Measurements from ENCODE around the gene METTL27. TPM values are rescaled to one million over a fixed set of nuclear protein-coding genes. Genes with fewer than 3 reads are reported as not detected.
"Not testable (repeated sequence)": the region's sequence is repeated elsewhere in the genome, so short reads cannot be mapped to it uniquely, and the experiment has no call there.

The METTL27 gene
- polyA plus RNA-seq (ENCODE audit: insufficient read length in 3 of 3) = 10 to 100 TPM in 2 of 3 donors, 1 to 10 TPM in 1; 8.8 to 13.6 (median 13.0) TPM
- long read RNA-seq, donor 1 = 0 reads
- long read RNA-seq, donor 2, partial matches to known transcripts = 0 of 1 reads
- long read RNA-seq, donor 2, other reads (novel, unspliced or antisense) = 0 of 1 reads
- long read RNA-seq, donor 3, partial matches to known transcripts = 0 of 2 reads
- long read RNA-seq, donor 3, other reads (novel, unspliced or antisense) = 0 of 2 reads
- long read RNA-seq, donor 4, partial matches to known transcripts = 5 of 7 reads
- long read RNA-seq, donor 4, other reads (novel, unspliced or antisense) = 0 of 7 reads
- long read RNA-seq, donor 5, partial matches to known transcripts = 0 of 2 reads
- long read RNA-seq, donor 5, other reads (novel, unspliced or antisense) = 0 of 2 reads
- long read RNA-seq, donor 6, partial matches to known transcripts = 0 of 4 reads
- long read RNA-seq, donor 6, other reads (novel, unspliced or antisense) = 0 of 4 reads
- long read RNA-seq, donor 7 = 0 reads
- long read RNA-seq, donor 8 = 0 reads
- long read RNA-seq, donor 9, partial matches to known transcripts = 0 of 2 reads
- long read RNA-seq, donor 9, other reads (novel, unspliced or antisense) = 0 of 2 reads
- long read RNA-seq, donor 10, partial matches to known transcripts = 0 of 2 reads
- long read RNA-seq, donor 10, other reads (novel, unspliced or antisense) = 0 of 2 reads
- long read RNA-seq, donor 11, partial matches to known transcripts = 0 of 4 reads
- long read RNA-seq, donor 11, other reads (novel, unspliced or antisense) = 0 of 4 reads
- long read RNA-seq, donor 12, partial matches to known transcripts = 6 of 8 reads
- long read RNA-seq, donor 12, other reads (novel, unspliced or antisense) = 0 of 8 reads
- long read RNA-seq, donor 13 = 0 reads
- long read RNA-seq, donor 14, partial matches to known transcripts = 0 of 2 reads
- long read RNA-seq, donor 14, other reads (novel, unspliced or antisense) = 0 of 2 reads
- long read RNA-seq, donor 15 = 0 reads
- long read RNA-seq, donor 16, transcript METTL27-201 (6 exons, 941 nt) = major isoform, 7 of 7 reads
- long read RNA-seq, donor 16, partial matches to known transcripts = 0 of 7 reads
- long read RNA-seq, donor 16, other reads (novel, unspliced or antisense) = 0 of 7 reads

GRCh38 chr7:73842067-73842976 lies at the start of gene METTL27:
METTL27 (minus strand) TSS chr7:73842516; CDS start chr7:73842140, 376 bp downstream.
- peak; percentile 93 for DNase-seq

- no peak for DNase-seq
Measured at GRCh38 chr7:73891178-73891885, 49.0 kb upstream of the METTL27 start.

GRCh38 chr7:73890555-73891147 lies 48.3 kb upstream of the METTL27 start:
- no peak for DNase-seq

GRCh38 chr7:73888959-73889358 lies 46.6 kb upstream of the METTL27 start:
- no peak for DNase-seq

GRCh38 chr7:73887762-73888161 lies 45.4 kb upstream of the METTL27 start:
- no peak for DNase-seq

- no peak for DNase-seq
Measured at GRCh38 chr7:73885975-73886798, 43.9 kb upstream of the METTL27 start.

GRCh38 chr7:73885433-73885974 lies 43.2 kb upstream of the METTL27 start:
- no peak for DNase-seq

GRCh38 chr7:73884867-73885422 lies 42.6 kb upstream of the METTL27 start:
- not testable (repeated sequence) for DNase-seq

GRCh38 chr7:73882047-73882402 lies 39.7 kb upstream of the METTL27 start:
- DNase-seq = no peak

GRCh38 chr7:73881352-73882046 lies 39.2 kb upstream of the METTL27 start:
- no peak for DNase-seq

- no peak for DNase-seq
Measured at GRCh38 chr7:73880755-73881328, 38.5 kb upstream of the METTL27 start.

- DNase-seq = no peak
Measured at GRCh38 chr7:73879977-73880681, 37.8 kb upstream of the METTL27 start.

- no peak for DNase-seq
Measured at GRCh38 chr7:73876973-73877372, 34.7 kb upstream of the METTL27 start.

GRCh38 chr7:73876361-73876760 lies 34.0 kb upstream of the METTL27 start:
- DNase-seq = no peak

- DNase-seq = no peak
Measured at GRCh38 chr7:73872056-73872908, 30.0 kb upstream of the METTL27 start.
